ENCODE results near the gene CCT7. TPM values are rescaled to one million over a fixed set of nuclear protein-coding genes. Genes with fewer than 3 reads are reported as not detected.

CCT7 gene
- total RNA-seq, 2 experiments from 2014 or later: 499 to 541 TPM

GRCh38 chr2:73228631-73229030 lies 5.5 kb upstream of the CCT7 start:
- H3K36me3 Mint-ChIP-seq: peaks cover 5% of the 10 kb centered on the region
- ChIA-PET POLR2A (no interaction called here), CTCF (interaction anchor here (4.0 kb wide), 1 partner anchor 16 kb away, joined by 26 read pairs; no protein-coding TSS in a partner anchor)
- peaks cover 6% of the 10 kb centered on the region for H3K4me1 Mint-ChIP-seq (ENCODE audit: low read depth)
- no peak for DNase-seq
- no peak overlapping the region for H3K4me3 Mint-ChIP-seq
- H3K27ac Mint-ChIP-seq: no peak overlapping the region
- intact Hi-C loops (cut with micrococcal nuclease): no loop called here
- no peaks in the 10 kb centered on the region for H3K9me3 Mint-ChIP-seq
- H3K27me3 Mint-ChIP-seq: peaks cover 1% of the 10 kb centered on the region

GRCh38 chr2:73232403-73233153 lies 1.5 kb upstream of the CCT7 start:
- CTCF ChIA-PET: interaction anchor here (1.4 to 10.2 kb wide), 4 partner anchors 18 to 58 kb away, joined by 4 to 70 read pairs (median 20); partner anchors contain the start of genes EGR4 and SMYD5
- no peak overlapping the region for H3K27ac Mint-ChIP-seq

GRCh38 chr2:73233154-73233931 lies 765 bp upstream of the CCT7 start, which contains the start of gene PRADC1:
Gene PRADC1, minus strand, starts transcription at chr2:73233239. Its CDS starts 79 bp downstream, at chr2:73233160.
- peaks cover 29% of the 10 kb centered on the region for H3K4me1 Mint-ChIP-seq (ENCODE audit: low read depth)
- intact Hi-C loops (cut with micrococcal nuclease): loop anchor here (1.0 to 10.0 kb wide), 4 partner anchors 19 to 1221 kb away; partner anchors contain the start of genes ALMS1, INO80B, SFXN5 and SMYD5
- peak within 1 kb of the TSS; percentile 87 for H3K4me3 Mint-ChIP-seq
- POLR2A ChIA-PET: interaction anchor here (1.0 to 3.4 kb wide), 11 partner anchors 8 to 152 kb away, joined by 3 to 32 read pairs (median 4); partner anchors contain the start of genes ALMS1 and EGR4
- peaks cover 19% of the 10 kb centered on the region for H3K36me3 Mint-ChIP-seq
- peak; percentile 97 for DNase-seq
- H3K27me3 Mint-ChIP-seq: peaks cover 1% of the 10 kb centered on the region
- CTCF ChIA-PET: interaction anchor here (1.4 to 10.2 kb wide), 4 partner anchors 18 to 58 kb away, joined by 4 to 70 read pairs (median 20); partner anchors contain the start of genes EGR4 and SMYD5
- no peaks in the 10 kb centered on the region for H3K9me3 Mint-ChIP-seq
- peak within 1 kb of the TSS; percentile 80 for H3K27ac Mint-ChIP-seq

More at GRCh38 chr2:73232403-73233153, 1.5 kb upstream of the CCT7 start:
- peaks cover 1% of the 10 kb centered on the region for H3K27me3 Mint-ChIP-seq
- H3K4me3 Mint-ChIP-seq: peak overlapping the region; percentile 87
- H3K4me1 Mint-ChIP-seq (ENCODE audit: low read depth): peaks cover 25% of the 10 kb centered on the region
- peaks cover 18% of the 10 kb centered on the region for H3K36me3 Mint-ChIP-seq
- POLR2A ChIA-PET: interaction anchor here (1.0 to 3.4 kb wide), 7 partner anchors 16 to 153 kb away, joined by 3 to 32 read pairs (median 6); partner anchors contain the start of genes ALMS1 and EGR4
- intact Hi-C loops (cut with micrococcal nuclease): loop anchor here (1.0 to 10.0 kb wide), 4 partner anchors 18 to 1222 kb away; partner anchors contain the start of genes ALMS1, INO80B, SFXN5 and SMYD5
- peak; percentile 54 for DNase-seq
- no peaks in the 10 kb centered on the region for H3K9me3 Mint-ChIP-seq

GRCh38 chr2:73235315-73236028 lies 1.4 kb downstream of the CCT7 start:
- POLR2A ChIA-PET: interaction anchor here (0.6 to 3.4 kb wide), 5 partner anchors 9 to 150 kb away, joined by 3 to 32 read pairs (median 14); partner anchors contain the start of gene ALMS1

GRCh38 chr2:73237168-73237567 lies 3.1 kb downstream of the CCT7 start:
- intact Hi-C loops (cut with micrococcal nuclease): loop anchor here (10.0 kb wide), 1 partner anchor 1218 kb away; the partner anchor contains the start of genes INO80B and WBP1
- DNase-seq: no peak
- Mint-ChIP-seq H3K4me3 (peak overlapping the region; percentile 2), H3K9me3 (no peaks in the 10 kb centered on the region), H3K27ac (peak overlapping the region; percentile 28), H3K27me3 (peaks cover 1% of the 10 kb centered on the region), H3K36me3 (peaks cover 30% of the 10 kb centered on the region), H3K4me1 (ENCODE audit: low read depth) (peaks cover 44% of the 10 kb centered on the region)
- ChIA-PET CTCF (interaction anchor here (2.0 to 10.2 kb wide), 2 partner anchors 24 to 54 kb away, joined by 10 to 70 read pairs; partner anchors contain the start of gene EGR4), POLR2A (interaction anchor here (0.7 kb wide), 1 partner anchor 941 kb away, joined by 3 read pairs; the partner anchor contains the start of gene MOB1A)

More at GRCh38 chr2:73235315-73236028, 1.4 kb downstream of the CCT7 start:
- Mint-ChIP-seq H3K27ac (peak overlapping the region; percentile 80), H3K36me3 (peaks cover 25% of the 10 kb centered on the region), H3K4me1 (ENCODE audit: low read depth) (peaks cover 44% of the 10 kb centered on the region), H3K27me3 (peaks cover 1% of the 10 kb centered on the region), H3K9me3 (no peaks in the 10 kb centered on the region), H3K4me3 (peak overlapping the region; percentile 87)
- intact Hi-C loops (cut with micrococcal nuclease): loop anchor here (1.0 to 10.0 kb wide), 2 partner anchors 55 to 1219 kb away; partner anchors contain the start of genes INO80B and WBP1
- CTCF ChIA-PET: interaction anchor here (0.6 to 10.2 kb wide), 7 partner anchors 21 to 636 kb away, joined by 3 to 70 read pairs (median 4); partner anchors contain the start of genes EGR4 and SMYD5
- peak; percentile 23 for DNase-seq

- Mint-ChIP-seq H3K4me3 (no peak overlapping the region), H3K4me1 (ENCODE audit: low read depth) (peaks cover 42% of the 10 kb centered on the region), H3K36me3 (peaks cover 34% of the 10 kb centered on the region), H3K27me3 (peaks cover 1% of the 10 kb centered on the region), H3K9me3 (no peaks in the 10 kb centered on the region), H3K27ac (peak overlapping the region; percentile 14)
- ChIA-PET POLR2A (no interaction called here), CTCF (interaction anchor here (2.0 to 10.2 kb wide), 2 partner anchors 25 to 53 kb away, joined by 10 to 70 read pairs; partner anchors contain the start of gene EGR4)
- DNase-seq: no peak
- intact Hi-C loops (cut with micrococcal nuclease): loop anchor here (10.0 kb wide), 1 partner anchor 1217 kb away; the partner anchor contains the start of genes INO80B and WBP1
Measured at GRCh38 chr2:73238149-73238548, 4.0 kb downstream of the CCT7 start.

GRCh38 chr2:73238976-73239375 lies 4.9 kb downstream of the CCT7 start:
- no peaks in the 10 kb centered on the region for H3K9me3 Mint-ChIP-seq
- H3K36me3 Mint-ChIP-seq: peaks cover 40% of the 10 kb centered on the region
- H3K4me1 Mint-ChIP-seq (ENCODE audit: low read depth): peaks cover 43% of the 10 kb centered on the region
- CTCF ChIA-PET: interaction anchor here (1.8 to 10.2 kb wide), 2 partner anchors 27 to 52 kb away, joined by 4 to 70 read pairs; partner anchors contain the start of gene EGR4
- intact Hi-C loops (cut with micrococcal nuclease): loop anchor here (10.0 kb wide), 1 partner anchor 1216 kb away; the partner anchor contains the start of genes INO80B and WBP1
- POLR2A ChIA-PET: no interaction called here
- DNase-seq: no peak
- no peaks in the 10 kb centered on the region for H3K27me3 Mint-ChIP-seq
- no peak overlapping the region for H3K4me3 Mint-ChIP-seq
- peak overlapping the region; percentile 25 for H3K27ac Mint-ChIP-seq

- Mint-ChIP-seq H3K27ac (peak overlapping the region; percentile 25), H3K4me1 (ENCODE audit: low read depth) (peaks cover 50% of the 10 kb centered on the region), H3K9me3 (no peaks in the 10 kb centered on the region), H3K27me3 (no peaks in the 10 kb centered on the region), H3K36me3 (peaks cover 46% of the 10 kb centered on the region), H3K4me3 (no peak overlapping the region)
- intact Hi-C loops (cut with micrococcal nuclease): loop anchor here (10.0 kb wide), 1 partner anchor 1215 kb away; the partner anchor contains the start of genes INO80B and WBP1
- DNase-seq: no peak
- ChIA-PET CTCF (interaction anchor here (1.8 to 10.2 kb wide), 2 partner anchors 27 to 51 kb away, joined by 4 to 70 read pairs; partner anchors contain the start of gene EGR4), POLR2A (no interaction called here)
Measured at GRCh38 chr2:73239776-73240175, 5.7 kb downstream of the CCT7 start.

GRCh38 chr2:73243884-73244570 lies 9.9 kb downstream of the CCT7 start:
- no peak for DNase-seq
- H3K36me3 Mint-ChIP-seq: peaks cover 59% of the 10 kb centered on the region
- intact Hi-C loops (cut with micrococcal nuclease): no loop called here
- H3K27ac Mint-ChIP-seq: peak overlapping the region; percentile 62
- ChIA-PET POLR2A (interaction anchor here (1.8 to 3.6 kb wide), 2 partner anchors 9 to 10 kb away, joined by 7 to 18 read pairs; partner anchors contain the start of gene CCT7), CTCF (interaction anchor here (1.1 to 1.5 kb wide), 2 partner anchors 32 to 45 kb away, joined by 4 to 7 read pairs; no protein-coding TSS in a partner anchor)
- peaks cover 29% of the 10 kb centered on the region for H3K4me1 Mint-ChIP-seq (ENCODE audit: low read depth)
- H3K27me3 Mint-ChIP-seq: no peaks in the 10 kb centered on the region
- H3K4me3 Mint-ChIP-seq: no peak overlapping the region
- no peaks in the 10 kb centered on the region for H3K9me3 Mint-ChIP-seq

- H3K4me1 Mint-ChIP-seq (ENCODE audit: low read depth): peaks cover 23% of the 10 kb centered on the region
- peaks cover 61% of the 10 kb centered on the region for H3K36me3 Mint-ChIP-seq
- no peak overlapping the region for H3K4me3 Mint-ChIP-seq
- POLR2A ChIA-PET: interaction anchor here (1.8 to 3.6 kb wide), 2 partner anchors 9 to 10 kb away, joined by 7 to 18 read pairs; partner anchors contain the start of gene CCT7
- no peaks in the 10 kb centered on the region for H3K27me3 Mint-ChIP-seq
- no peak for DNase-seq
- H3K27ac Mint-ChIP-seq: peak overlapping the region; percentile 62
- CTCF ChIA-PET: interaction anchor here (1.1 to 1.5 kb wide), 2 partner anchors 32 to 45 kb away, joined by 4 to 7 read pairs; no protein-coding TSS in a partner anchor
- no peaks in the 10 kb centered on the region for H3K9me3 Mint-ChIP-seq
- intact Hi-C loops (cut with micrococcal nuclease): no loop called here
Measured at GRCh38 chr2:73244580-73244979, 10.5 kb downstream of the CCT7 start.

All from activated CD4-positive, alpha-beta memory T cell treated with anti-CD3 and anti-CD28 coated beads for 36 hours (primary cell).